Astrocyte of the spinal cord (primary cell): Measurements from ENCODE around the gene SYNPO2.

Experiments
- DNase-seq: peaks from one replicate; pipeline ENCODE4 v3.0.0; 2011; ENCODE audit warnings: low read depth, low spot score
- H3K4me3 ChIP-seq: 2 replicates; pipeline ENCODE4 v1.5.1; 2011; ENCODE audit warnings: low read depth, mild to moderate bottlenecking, low read length, moderate library complexity
- in situ Hi-C: cut with HindIII; loops from 2 replicates; pipeline ENCODE4 v1.10.0; 2017; ENCODE audit warnings: low sequenced_read_pairs
- TF ChIP-seq, protein P1 (sequence below): IDR thresholded peaks from 2 replicates; pipeline ENCODE4 v1.5.1; 2012; ENCODE audit warnings: low read depth, mild to moderate bottlenecking, low read length, inconsistent platforms

The SYNPO2 gene

DNA sequence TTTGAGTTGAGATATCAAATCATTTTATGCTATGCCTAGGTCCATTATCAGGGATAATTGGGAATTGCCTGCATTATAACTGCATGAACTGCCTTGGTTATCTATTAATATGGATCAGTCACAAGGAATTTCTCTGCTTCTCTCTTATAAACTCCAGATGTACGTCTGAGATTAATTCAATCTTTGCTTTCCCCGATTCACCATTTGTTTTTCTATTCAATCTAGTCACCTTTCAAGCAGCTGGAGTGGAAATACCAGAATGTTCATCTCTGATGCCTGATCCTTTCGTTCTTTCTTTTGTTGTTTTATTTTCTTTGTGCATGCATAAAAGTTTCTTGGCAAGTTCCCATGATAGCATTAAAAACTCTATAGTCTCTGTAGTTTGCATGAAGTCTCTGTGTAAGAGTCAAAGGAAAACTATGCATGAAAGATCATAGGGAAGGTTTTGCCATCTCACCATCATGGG lies 22.6 kb downstream of the SYNPO2 start:
- H3K4me3 ChIP-seq, result no peak overlapping the region
- peak; percentile 71 for DNase-seq
- TF ChIP-seq, protein P1, sequence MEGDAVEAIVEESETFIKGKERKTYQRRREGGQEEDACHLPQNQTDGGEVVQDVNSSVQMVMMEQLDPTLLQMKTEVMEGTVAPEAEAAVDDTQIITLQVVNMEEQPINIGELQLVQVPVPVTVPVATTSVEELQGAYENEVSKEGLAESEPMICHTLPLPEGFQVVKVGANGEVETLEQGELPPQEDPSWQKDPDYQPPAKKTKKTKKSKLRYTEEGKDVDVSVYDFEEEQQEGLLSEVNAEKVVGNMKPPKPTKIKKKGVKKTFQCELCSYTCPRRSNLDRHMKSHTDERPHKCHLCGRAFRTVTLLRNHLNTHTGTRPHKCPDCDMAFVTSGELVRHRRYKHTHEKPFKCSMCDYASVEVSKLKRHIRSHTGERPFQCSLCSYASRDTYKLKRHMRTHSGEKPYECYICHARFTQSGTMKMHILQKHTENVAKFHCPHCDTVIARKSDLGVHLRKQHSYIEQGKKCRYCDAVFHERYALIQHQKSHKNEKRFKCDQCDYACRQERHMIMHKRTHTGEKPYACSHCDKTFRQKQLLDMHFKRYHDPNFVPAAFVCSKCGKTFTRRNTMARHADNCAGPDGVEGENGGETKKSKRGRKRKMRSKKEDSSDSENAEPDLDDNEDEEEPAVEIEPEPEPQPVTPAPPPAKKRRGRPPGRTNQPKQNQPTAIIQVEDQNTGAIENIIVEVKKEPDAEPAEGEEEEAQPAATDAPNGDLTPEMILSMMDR, result no peak
- in situ Hi-C loops, result no loop called here

DNA sequence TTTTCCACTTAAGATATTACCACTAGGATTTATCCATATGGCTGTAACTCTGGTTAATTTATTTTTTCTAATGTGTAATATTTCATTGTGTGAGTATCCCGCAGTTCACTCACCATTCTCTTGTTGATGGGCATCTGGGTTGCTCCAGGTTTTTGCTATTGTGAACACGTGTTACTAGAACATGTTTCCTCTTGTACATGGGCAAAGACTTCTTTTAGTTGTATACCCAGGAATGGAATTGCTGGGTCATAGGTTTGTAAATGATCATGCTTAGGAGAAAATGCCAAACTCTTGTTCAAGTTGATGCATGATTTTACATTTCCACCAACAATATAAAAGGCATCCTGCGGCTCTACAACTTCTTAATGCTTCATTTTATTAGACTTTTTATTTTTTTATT lies 26.8 kb downstream of the SYNPO2 start:
- no peak overlapping the region for H3K4me3 ChIP-seq
- TF ChIP-seq, protein P1, result no peak
- in situ Hi-C loops, result no loop called here
- no peak for DNase-seq

DNA sequence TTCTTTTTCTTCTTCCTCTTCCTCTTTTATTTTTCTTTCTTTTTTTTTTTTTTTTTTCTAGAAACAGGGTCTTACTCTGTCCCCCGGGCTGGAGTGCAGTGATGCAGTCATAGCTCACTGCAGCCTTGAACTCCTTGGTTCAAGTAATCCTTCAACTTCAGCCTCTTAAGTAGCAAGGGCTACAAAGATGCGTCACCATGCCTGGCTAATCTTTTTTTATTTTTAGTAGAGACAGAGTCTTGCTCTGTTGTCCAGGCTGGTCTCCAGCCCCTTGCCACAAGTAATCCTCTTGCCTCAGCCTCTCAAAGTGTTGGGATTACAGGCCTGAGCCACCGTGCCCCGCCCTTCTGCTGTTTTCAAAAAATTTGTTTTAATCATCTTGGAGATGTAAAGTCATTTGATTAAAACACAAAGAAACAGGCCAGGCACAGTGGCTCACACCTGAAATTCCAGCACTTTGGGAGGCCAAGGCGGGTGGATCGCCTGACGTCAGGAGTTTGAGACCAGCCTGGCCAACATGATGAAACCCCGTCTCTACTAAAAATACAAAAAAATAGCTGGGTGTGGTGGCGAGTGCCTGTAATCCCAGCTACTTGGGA lies 28.1 kb downstream of the SYNPO2 start:
- TF ChIP-seq, protein P1, result no peak
- H3K4me3 ChIP-seq, result no peak overlapping the region
- in situ Hi-C loops, result no loop called here
- no peak for DNase-seq

DNA sequence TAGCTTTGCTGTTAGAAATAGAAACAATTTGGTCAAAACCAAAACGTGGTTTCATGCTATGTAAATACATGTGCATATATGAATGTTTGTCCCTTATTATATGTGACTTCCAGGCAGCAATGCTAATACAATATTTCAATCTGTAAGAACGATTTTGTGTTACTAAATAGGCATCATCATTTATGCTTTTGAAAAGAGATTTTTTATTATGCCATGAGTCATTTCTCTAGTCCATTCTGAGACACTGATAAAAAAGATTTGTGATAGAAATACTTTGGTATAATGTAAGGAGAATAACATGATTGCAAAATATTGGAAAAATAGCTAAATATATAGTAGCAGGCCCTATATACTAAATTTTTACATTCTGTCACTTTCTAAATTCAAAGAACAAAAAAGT lies 28.9 kb downstream of the SYNPO2 start:
- TF ChIP-seq, protein P1, result no peak
- no peak overlapping the region for H3K4me3 ChIP-seq
- in situ Hi-C loops, result no loop called here
- no peak for DNase-seq

DNA sequence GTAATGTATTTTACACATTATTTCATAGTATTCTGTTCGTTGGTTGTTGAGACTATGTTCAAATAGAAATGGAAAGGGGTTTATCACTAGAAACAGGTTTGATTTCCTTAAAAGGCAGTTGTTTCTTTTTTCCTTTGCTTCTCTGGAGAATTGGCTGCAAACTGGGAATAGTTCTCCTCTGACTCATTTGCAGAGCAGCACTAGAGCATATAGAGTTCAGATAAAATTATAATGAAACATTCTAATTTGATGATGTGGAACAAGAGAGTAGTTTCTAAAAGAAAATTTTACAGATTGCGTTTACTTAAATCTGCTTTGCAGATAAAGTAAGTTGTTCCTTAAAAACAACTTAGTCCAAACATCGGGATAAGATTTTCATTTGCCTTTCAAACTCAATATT lies 29.7 kb downstream of the SYNPO2 start:
- TF ChIP-seq, protein P1, result no peak
- H3K4me3 ChIP-seq, result no peak overlapping the region
- DNase-seq, result peak; percentile 93
- in situ Hi-C loops, result no loop called here

DNA sequence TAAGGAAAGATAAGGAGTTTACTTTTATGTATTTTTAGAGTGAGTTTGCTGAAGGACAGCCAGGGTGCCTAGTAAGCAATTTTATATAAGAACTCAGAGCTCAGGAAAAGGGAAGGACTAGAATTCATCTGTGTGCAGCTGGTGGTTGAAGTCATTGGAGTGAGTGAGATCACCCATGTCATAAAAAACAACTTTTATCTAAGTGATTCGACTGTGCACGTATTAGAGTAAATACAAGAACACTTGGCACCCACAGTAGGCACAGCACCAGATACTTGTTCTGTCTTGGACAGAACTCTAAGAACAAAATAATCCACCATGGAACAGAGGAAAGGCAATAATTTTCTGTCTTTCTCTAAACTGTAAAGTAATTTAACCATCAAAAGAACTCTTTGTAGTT lies 31.6 kb downstream of the SYNPO2 start:
- in situ Hi-C loops, result no loop called here
- H3K4me3 ChIP-seq, result no peak overlapping the region
- TF ChIP-seq, protein P1, result no peak
- peak; percentile 59 for DNase-seq
